ENCODE data around the gene CABP5.

Gene CABP5

DNA sequence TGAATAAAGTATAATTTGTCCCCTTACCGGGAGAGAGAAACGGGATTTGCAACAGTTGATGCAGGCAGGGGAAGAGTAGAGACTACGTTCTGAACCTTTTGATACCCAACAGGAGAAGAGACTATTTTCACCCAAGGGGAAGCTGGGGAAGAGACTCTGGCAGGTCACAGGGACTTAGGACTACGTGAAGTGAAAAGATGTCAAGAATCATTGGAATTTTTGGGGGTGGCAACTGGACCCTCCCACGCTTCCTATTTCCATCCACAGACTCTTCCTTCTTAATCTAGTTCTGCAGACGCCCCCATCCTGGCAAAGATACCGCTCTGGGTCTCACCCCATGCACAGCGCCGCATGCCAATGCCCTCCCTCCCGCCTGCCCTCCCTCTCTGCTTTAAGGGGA lies 13.8 kb downstream of the CABP5 start:
- Histone ChIP-seq H2BK15ac (ENCODE audit: low read depth, poor library complexity, severe bottlenecking) (no peak overlapping the region), H3K9ac (ENCODE audit: low read length) (no peak overlapping the region), H4K91ac (ENCODE audit: low read length) (no peak overlapping the region), H3K4ac (ENCODE audit: low read depth in 1 of 2, low read length in 2 of 2) (no peak overlapping the region), H3K4me1 (ENCODE audit: control insufficient read depth, insufficient read depth, low read depth, low read length) (no peaks in the 10 kb centered on the region), H3K4me3 (ENCODE audit: insufficient read depth in 1 of 2, low read depth in 1 of 2, low read length in 2 of 2) (no peak overlapping the region), H3K36me3 (ENCODE audit: control insufficient read depth in 1 of 2, insufficient read depth in 2 of 2, low read depth in 1 of 2, low read length in 2 of 2) (no peaks in the 10 kb centered on the region), H3K79me1 (replicated peaks; ENCODE audit: low read length, poor library complexity, severe bottlenecking) (no peaks in the 10 kb centered on the region), H3K14ac (ENCODE audit: low read length in 2 of 2) (no peak overlapping the region), H3K9me3 (ENCODE audit: control insufficient read depth, low read length) (no peaks in the 10 kb centered on the region), H3K18ac (ENCODE audit: low read depth in 1 of 2, low read length in 2 of 2) (no peak overlapping the region), H4K8ac (ENCODE audit: low read length) (no peak overlapping the region), H2AFZ (ENCODE audit: low read depth, low read length) (no peak overlapping the region), H2BK5ac (ENCODE audit: low read depth, low read length, poor library complexity, severe bottlenecking) (no peak overlapping the region), H2AK5ac (ENCODE audit: low read length, severe bottlenecking) (no peak overlapping the region), H2BK120ac (ENCODE audit: low read depth, low read length) (no peak overlapping the region), H3K23ac (ENCODE audit: low read length in 2 of 2) (no peak overlapping the region), H3K4me2 (ENCODE audit: low read length, poor library complexity, severe bottlenecking) (no peak overlapping the region), H3K27me3 (ENCODE audit: control insufficient read depth in 1 of 2, insufficient read depth in 1 of 2, low read length in 2 of 2) (peaks cover 15 to 36% of the 10 kb centered on the region in 2 experiments), H3K27ac (ENCODE audit: low read length, poor library complexity, severe bottlenecking) (no peak overlapping the region), H2BK12ac (ENCODE audit: low read length in 2 of 2) (no peak overlapping the region)
- no peak for DNase-seq
- WGBS, result 87% methylated on average over 8 of the region's 10 CpGs

DNA sequence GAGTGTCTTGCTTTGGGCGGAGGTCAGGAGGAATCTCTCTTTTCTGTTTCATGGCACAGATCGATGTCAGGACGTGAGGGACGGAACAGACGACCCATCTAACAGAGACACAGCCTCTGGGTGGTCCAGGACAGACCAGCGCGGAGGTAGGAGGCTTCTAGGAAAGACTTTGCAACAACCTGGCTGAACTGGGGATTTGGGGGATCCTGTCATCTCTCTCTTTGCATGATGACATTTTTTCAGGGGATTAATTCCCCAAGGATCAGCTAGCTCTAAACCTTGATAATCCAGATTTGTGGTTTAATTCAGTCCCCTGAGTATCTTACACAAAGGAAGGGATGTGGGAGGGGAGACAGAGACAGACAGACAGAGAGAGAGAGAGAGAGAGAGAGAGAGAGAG lies 14.4 kb downstream of the CABP5 start:
- 76% methylated on average over 7 of the region's 7 CpGs for WGBS
- Histone ChIP-seq H3K9ac (ENCODE audit: low read length) (no peak overlapping the region), H3K79me1 (replicated peaks; ENCODE audit: low read length, poor library complexity, severe bottlenecking) (no peaks in the 10 kb centered on the region), H2AK5ac (ENCODE audit: low read length, severe bottlenecking) (no peak overlapping the region), H2BK12ac (ENCODE audit: low read length in 2 of 2) (no peak overlapping the region), H2BK15ac (ENCODE audit: low read depth, poor library complexity, severe bottlenecking) (no peak overlapping the region), H2AFZ (ENCODE audit: low read depth, low read length) (no peak overlapping the region), H3K9me3 (ENCODE audit: control insufficient read depth, low read length) (no peaks in the 10 kb centered on the region), H3K4me1 (ENCODE audit: control insufficient read depth, insufficient read depth, low read depth, low read length) (no peaks in the 10 kb centered on the region), H2BK120ac (ENCODE audit: low read depth, low read length) (no peak overlapping the region), H3K4me3 (ENCODE audit: insufficient read depth in 1 of 2, low read depth in 1 of 2, low read length in 2 of 2) (no peak overlapping the region), H3K14ac (ENCODE audit: low read length in 2 of 2) (no peak overlapping the region), H3K4ac (ENCODE audit: low read depth in 1 of 2, low read length in 2 of 2) (no peak overlapping the region), H3K4me2 (ENCODE audit: low read length, poor library complexity, severe bottlenecking) (no peak overlapping the region), H3K27me3 (ENCODE audit: control insufficient read depth in 1 of 2, insufficient read depth in 1 of 2, low read length in 2 of 2) (peaks cover 19 to 42% of the 10 kb centered on the region in 2 experiments), H2BK5ac (ENCODE audit: low read depth, low read length, poor library complexity, severe bottlenecking) (no peak overlapping the region), H4K8ac (ENCODE audit: low read length) (no peak overlapping the region), H4K91ac (ENCODE audit: low read length) (no peak overlapping the region), H3K27ac (ENCODE audit: low read length, poor library complexity, severe bottlenecking) (no peak overlapping the region), H3K23ac (ENCODE audit: low read length in 2 of 2) (no peak overlapping the region), H3K18ac (ENCODE audit: low read depth in 1 of 2, low read length in 2 of 2) (no peak overlapping the region), H3K36me3 (ENCODE audit: control insufficient read depth in 1 of 2, insufficient read depth in 2 of 2, low read depth in 1 of 2, low read length in 2 of 2) (no peaks in the 10 kb centered on the region)
- DNase-seq, result no peak

DNA sequence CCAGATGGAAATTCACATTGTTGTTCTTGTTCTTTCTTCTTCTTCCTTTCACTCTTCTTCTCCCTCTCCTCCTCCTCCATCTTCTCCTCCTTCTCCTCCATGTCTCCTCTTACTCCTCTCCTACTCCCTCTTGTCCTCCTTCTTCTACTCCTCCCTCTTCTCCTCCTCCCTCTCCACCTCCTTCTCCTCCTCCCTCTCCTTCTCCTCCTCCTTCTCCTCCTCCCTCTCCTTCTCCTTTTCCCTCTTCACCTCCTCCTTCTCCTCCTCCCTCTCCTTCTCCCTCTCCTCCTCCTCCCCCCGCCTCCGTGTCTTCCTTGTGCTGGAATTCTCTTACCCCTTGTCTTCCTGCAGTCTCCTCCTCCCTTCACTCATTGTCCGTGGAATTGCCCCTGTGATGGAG lies 18.4 kb downstream of the CABP5 start:
- Histone ChIP-seq H3K27me3 (ENCODE audit: control insufficient read depth in 1 of 2, insufficient read depth in 1 of 2, low read length in 2 of 2) (peaks cover 19 to 38% of the 10 kb centered on the region in 2 experiments), H2AFZ (ENCODE audit: low read depth, low read length) (no peak overlapping the region), H2BK15ac (ENCODE audit: low read depth, poor library complexity, severe bottlenecking) (no peak overlapping the region), H4K8ac (ENCODE audit: low read length) (no peak overlapping the region), H2BK12ac (ENCODE audit: low read length in 2 of 2) (no peak overlapping the region), H3K23ac (ENCODE audit: low read length in 2 of 2) (no peak overlapping the region), H2BK5ac (ENCODE audit: low read depth, low read length, poor library complexity, severe bottlenecking) (no peak overlapping the region), H3K14ac (ENCODE audit: low read length in 2 of 2) (no peak overlapping the region), H3K4me2 (ENCODE audit: low read length, poor library complexity, severe bottlenecking) (no peak overlapping the region), H3K4ac (ENCODE audit: low read depth in 1 of 2, low read length in 2 of 2) (no peak overlapping the region), H3K27ac (ENCODE audit: low read length, poor library complexity, severe bottlenecking) (no peak overlapping the region), H3K4me3 (ENCODE audit: insufficient read depth in 1 of 2, low read depth in 1 of 2, low read length in 2 of 2) (no peak overlapping the region), H2BK120ac (ENCODE audit: low read depth, low read length) (no peak overlapping the region), H3K18ac (ENCODE audit: low read depth in 1 of 2, low read length in 2 of 2) (no peak overlapping the region), H3K79me1 (replicated peaks; ENCODE audit: low read length, poor library complexity, severe bottlenecking) (no peaks in the 10 kb centered on the region), H3K9me3 (ENCODE audit: control insufficient read depth, low read length) (no peaks in the 10 kb centered on the region), H3K36me3 (ENCODE audit: control insufficient read depth in 1 of 2, insufficient read depth in 2 of 2, low read depth in 1 of 2, low read length in 2 of 2) (no peaks in the 10 kb centered on the region), H3K9ac (ENCODE audit: low read length) (no peak overlapping the region), H4K91ac (ENCODE audit: low read length) (no peak overlapping the region), H2AK5ac (ENCODE audit: low read length, severe bottlenecking) (no peak overlapping the region), H3K4me1 (ENCODE audit: control insufficient read depth, insufficient read depth, low read depth, low read length) (no peaks in the 10 kb centered on the region)
- WGBS, result 71% methylated on average over 3 of the region's 3 CpGs
- DNase-seq, result no peak

DNA sequence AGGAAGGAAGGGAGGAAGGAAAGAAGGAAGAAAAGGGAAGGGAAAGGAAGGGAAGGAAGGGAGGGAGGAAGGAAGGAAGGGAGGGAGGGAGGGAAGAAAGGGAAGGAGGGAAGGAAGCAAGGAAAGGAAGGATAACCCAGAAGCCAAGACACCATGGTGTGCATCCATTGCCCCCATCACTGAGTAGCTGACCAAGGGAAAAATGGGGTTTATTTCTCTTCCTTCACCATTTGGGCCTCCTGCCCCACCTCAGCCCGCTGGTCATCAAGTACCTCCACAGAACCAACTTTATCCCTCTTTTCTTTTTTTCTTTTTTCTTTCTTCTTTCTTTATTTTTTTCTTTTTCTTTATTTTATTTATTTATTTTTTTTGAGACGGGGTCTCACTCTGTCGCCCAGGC lies 20.4 kb downstream of the CABP5 start:
- H2BK15ac ChIP-seq (ENCODE audit: low read depth, poor library complexity, severe bottlenecking), result no peak overlapping the region
- H3K27me3 ChIP-seq (ENCODE audit: control insufficient read depth in 1 of 2, insufficient read depth in 1 of 2, low read length in 2 of 2), result peaks cover 13 to 46% of the 10 kb centered on the region in 2 experiments
- no peak overlapping the region for H3K4me2 ChIP-seq (ENCODE audit: low read length, poor library complexity, severe bottlenecking)
- no peaks in the 10 kb centered on the region for H3K4me1 ChIP-seq (ENCODE audit: control insufficient read depth, insufficient read depth, low read depth, low read length)
- H3K9me3 ChIP-seq (ENCODE audit: control insufficient read depth, low read length), result no peaks in the 10 kb centered on the region
- H4K91ac ChIP-seq (ENCODE audit: low read length), result no peak overlapping the region
- H3K9ac ChIP-seq (ENCODE audit: low read length), result no peak overlapping the region
- H2AK5ac ChIP-seq (ENCODE audit: low read length, severe bottlenecking), result no peak overlapping the region
- no peak overlapping the region for H2BK5ac ChIP-seq (ENCODE audit: low read depth, low read length, poor library complexity, severe bottlenecking)
- no peak overlapping the region for H3K4ac ChIP-seq (ENCODE audit: low read depth in 1 of 2, low read length in 2 of 2)
- no peak overlapping the region for H2BK12ac ChIP-seq (ENCODE audit: low read length in 2 of 2)
- no peak for DNase-seq
- 60% methylated on average over 2 of the region's 3 CpGs for WGBS
- H4K8ac ChIP-seq (ENCODE audit: low read length), result no peak overlapping the region
- no peak overlapping the region for H3K18ac ChIP-seq (ENCODE audit: low read depth in 1 of 2, low read length in 2 of 2)
- H2BK120ac ChIP-seq (ENCODE audit: low read depth, low read length), result no peak overlapping the region
- no peak overlapping the region for H3K27ac ChIP-seq (ENCODE audit: low read length, poor library complexity, severe bottlenecking)
- H2AFZ ChIP-seq (ENCODE audit: low read depth, low read length), result no peak overlapping the region
- no peak overlapping the region for H3K23ac ChIP-seq (ENCODE audit: low read length in 2 of 2)
- no peak overlapping the region for H3K14ac ChIP-seq (ENCODE audit: low read length in 2 of 2)
- no peak overlapping the region for H3K4me3 ChIP-seq (ENCODE audit: insufficient read depth in 1 of 2, low read depth in 1 of 2, low read length in 2 of 2)
- no peaks in the 10 kb centered on the region for H3K36me3 ChIP-seq (ENCODE audit: control insufficient read depth in 1 of 2, insufficient read depth in 2 of 2, low read depth in 1 of 2, low read length in 2 of 2)
- H3K79me1 ChIP-seq (replicated peaks; ENCODE audit: low read length, poor library complexity, severe bottlenecking), result no peaks in the 10 kb centered on the region

Measured in mesenchymal stem cell (in vitro differentiated cells and primary cell).